ENCODE results near the gene BUB1B.
A peak's percentile ranks its signal among the peaks of the same experiment; 100 is the strongest.
"Not testable (repeated sequence)": the region's sequence is repeated elsewhere in the genome, so short reads cannot be mapped to it uniquely, and the experiment has no call there.

The BUB1B gene

DNA sequence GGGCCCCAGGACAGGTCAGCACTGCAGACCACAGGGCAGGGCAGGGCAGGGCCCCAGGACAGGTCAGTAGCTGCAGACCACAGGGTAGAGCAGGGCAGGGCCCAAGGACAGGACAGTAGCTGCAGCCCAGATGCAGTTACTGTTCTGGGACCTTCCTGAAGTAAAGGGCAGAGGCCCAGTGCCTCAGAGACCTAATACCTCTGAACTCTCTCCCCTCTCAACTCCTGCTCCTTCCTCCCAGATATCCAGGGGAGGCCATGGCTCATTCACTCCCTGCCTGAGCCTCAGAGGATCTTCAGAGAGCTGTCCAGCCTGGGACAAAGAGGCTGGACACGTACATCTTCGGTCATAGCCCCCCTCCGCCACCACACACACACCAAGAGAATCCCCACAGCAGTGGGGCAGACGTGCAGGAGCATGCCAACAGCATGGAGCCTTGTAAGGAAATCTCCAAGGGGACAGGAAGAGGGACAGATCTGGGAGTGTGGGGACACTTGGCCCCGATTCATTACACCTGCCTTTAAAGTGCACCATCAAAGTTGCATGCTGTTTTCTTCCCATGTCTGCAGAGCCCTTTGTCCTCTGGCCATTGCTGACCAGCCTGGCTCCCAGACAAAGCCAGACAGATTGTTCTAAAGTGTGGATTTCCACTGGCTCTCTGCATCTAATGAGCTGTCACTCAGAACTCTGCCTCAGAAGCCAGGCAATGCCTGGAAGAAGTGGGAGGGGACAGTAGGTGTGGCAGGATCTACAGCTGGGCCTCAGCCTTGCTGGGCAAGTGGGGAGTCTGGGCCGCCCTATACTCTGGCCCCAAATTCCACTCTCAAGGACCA is 24.2 kb upstream of the BUB1B start:
- DNase-seq = no peak

DNA sequence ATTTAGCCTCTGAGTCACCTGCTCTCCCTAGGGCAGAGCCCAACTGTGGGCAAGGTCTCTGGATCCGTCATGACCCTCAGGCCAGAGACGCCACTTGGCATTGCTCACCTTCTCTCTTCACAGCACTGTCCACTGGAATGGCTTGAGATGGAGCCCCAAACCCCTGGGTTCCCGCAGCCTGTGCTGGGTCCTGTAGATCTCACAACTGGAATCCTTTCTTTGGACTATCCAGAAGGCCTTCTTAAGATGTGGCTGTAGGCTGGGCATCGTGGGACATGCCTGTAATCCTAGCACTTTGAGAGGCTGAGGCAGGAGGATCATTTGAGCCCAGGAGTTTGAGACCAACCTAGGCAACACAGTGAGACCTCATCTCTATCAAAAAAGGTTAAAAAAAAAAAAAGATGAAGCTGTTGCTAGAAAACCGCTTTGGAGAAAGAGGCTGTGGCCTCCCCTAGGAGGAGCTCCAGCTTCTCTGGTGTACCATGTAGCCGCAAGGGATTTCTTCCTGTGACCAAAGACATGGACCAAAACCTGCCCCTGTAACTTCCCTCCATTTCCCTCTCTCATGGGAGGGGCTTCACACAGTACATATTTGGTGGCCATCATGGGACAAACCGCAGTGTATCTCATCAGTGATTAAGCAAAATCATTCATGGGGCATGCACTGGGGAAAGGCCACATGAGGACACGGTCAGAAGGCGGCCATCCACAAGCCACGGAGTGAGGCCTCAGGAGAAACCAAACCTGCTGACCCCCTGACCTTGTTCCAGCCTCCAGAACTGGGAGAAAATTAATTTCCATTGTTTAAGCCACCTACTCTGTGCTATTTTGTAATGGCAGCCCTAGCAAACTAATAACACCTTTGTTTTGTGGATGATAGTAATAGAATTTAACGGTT is 23.3 kb upstream of the BUB1B start:
- no peak for DNase-seq

DNA sequence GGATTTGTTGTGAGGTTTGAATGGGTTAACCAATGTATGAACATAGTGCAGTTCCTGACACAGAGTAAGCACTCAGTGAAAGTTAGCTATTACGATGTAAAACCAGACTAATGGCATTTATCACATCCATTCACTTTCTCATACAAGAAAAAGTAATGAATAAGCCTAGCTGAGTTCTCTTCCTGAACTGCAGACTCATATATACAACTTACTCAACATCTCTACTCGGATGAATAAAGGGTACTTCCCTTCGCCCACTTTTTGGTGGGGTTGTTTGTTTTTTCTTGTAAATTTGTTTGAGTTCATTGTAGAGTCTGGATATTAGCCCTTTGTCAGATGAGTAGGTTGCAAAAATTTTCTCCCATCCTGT is 22.7 kb upstream of the BUB1B start:
- not testable (repeated sequence) for DNase-seq

DNA sequence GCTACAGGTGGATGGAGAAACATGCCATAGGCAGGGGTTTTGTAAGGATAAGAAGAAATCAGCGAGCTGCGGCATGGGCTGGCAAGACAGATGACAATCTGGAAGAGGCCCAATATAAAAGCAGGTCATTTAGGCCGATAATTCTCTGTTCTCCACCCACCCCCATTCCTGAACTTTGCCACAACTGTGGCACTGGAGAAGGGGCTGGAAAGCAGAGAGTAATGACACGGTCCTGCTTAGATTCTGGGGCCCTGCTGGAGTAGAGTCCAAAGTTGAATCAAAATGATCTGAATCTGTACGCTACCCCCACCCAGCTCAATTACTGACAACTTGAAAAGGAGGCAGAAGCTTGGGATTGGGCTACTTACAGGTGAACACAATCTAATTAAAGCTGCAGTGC is 18.4 kb upstream of the BUB1B start:
- no peak for DNase-seq

DNA sequence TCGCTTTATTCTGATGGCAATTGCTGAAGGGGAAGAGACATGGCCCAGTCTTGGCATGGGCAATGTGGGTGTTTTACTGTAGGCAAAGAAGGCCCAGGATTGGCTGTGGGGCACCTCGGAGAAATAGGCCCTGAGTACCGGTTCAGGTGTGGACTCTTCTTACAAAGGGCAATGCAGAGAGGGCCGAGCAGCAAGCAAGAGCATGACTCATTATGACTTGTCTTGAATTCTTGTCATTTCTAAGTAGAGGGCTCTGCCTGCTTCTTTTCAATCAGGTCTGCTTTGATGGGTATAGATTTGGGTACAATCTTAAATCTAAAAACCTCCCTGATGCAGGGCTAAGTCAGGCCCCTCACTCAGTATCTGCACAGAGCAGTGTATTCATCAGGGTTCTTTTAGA is 14.8 kb upstream of the BUB1B start:
- no peak for DNase-seq

DNA sequence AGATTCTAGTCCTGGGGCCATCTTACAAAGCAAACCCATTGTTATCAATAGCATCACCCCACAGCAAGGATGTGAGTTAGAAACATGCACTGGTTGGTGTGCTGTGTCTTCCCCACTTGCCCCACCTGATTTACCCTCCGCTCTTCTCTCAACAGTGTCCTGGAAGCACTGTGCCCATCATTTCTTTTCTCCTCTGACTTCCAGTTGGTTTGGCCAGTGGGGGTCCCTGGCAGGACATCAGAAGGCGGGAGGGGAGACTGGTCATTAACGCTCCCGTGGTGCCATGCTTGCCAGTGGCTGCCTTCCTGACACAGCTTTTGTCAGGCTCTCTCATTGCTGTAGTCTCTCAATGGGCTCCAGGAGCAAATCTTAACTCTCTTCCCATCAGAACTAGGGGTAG is 11.5 kb upstream of the BUB1B start:
- DNase-seq = no peak

DNA sequence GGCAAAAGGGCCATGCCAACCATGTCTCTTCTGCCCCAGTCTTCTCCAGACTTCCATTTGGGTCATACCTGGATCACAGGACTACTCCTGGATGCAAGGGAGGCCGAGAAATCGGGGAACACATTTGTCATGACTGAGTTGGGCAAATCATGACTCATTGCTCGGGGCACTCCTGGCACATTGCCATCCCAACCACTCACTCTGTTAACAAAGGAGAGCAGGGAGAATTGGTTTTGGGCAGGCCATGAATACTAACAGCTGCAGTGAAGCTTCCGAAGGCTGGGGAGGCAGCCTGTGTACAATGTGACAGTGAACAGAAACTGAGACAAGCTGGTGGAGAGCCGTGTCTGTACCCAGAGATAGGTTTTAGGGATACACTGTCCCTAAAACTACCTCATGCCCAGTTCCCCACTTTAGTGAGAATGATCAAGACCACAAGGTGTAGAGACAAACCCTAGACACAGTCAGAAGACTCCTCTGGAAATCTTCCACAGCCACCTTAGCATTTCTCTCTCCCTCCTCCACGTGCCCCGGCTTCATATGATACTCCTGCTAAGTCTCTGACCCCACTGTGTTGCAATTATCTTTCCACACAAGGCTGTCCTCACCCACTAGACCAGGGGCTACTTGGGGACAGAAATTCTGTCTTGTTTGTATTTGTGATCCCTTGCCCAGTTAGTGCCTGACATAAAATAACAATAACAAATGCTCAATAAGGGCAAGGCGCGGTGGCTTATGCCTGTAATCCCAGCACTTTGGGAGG is 10.5 kb upstream of the BUB1B start:
- peak; percentile 44 to 56 for DNase-seq

DNA sequence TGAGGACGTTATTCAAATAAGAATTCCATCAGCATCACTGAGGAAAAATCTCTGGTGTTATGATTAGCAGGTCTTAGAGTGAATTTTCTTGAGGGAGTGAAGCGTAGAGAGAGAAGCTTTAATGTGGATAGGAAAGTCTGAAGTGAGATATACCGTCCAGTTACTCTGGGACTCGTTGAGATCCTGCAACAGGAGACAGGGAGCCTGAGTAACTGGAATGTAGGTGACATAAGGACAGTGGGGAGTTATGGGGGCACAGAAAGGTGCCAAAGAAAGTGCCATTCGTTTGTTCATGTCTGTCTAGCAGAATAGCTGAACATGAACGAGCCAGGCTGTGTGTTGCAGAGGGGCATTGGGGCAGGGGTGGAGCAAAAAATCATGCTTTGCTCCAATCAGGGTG is 9.4 kb upstream of the BUB1B start:
- DNase-seq = no peak

DNA sequence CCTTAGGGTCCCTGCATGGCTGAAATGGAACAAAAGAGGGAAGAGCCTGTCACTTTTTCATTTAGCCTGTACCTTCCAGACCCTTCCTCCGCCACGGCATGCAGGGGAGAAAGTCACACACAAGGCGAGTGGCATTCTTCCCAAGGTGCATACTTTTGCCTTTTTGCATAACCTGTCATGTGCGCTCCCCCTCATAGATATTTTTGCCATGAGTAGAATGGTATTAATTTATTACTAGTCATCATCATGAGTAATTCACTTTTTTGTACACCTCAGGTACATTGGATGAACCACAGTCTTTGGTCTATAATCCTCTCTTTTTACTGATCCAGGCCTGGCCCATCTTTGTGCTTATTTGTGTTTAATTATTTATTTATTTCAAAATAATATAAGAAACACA is 8.9 kb upstream of the BUB1B start:
- DNase-seq = no peak

DNA sequence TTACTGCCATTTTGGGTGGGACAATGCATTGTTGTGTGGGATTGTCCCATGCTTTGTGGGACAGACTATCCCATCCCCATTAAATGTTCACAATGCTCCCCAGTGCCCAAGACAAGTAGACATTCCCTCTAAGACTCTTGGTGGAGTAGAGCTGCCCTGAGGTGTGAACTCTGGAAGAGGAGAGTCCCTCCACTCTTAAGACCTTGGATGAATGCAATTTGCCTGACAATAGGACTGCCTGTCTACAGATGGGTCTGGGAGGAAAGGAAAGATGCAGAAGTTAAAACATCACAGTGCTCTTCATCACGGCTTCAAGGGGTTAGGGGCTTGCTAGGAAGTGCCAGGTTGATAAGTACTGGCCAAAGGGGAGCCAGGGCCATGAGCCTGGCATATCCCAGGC is 6.0 kb upstream of the BUB1B start:
- DNase-seq = not testable (repeated sequence)

DNA sequence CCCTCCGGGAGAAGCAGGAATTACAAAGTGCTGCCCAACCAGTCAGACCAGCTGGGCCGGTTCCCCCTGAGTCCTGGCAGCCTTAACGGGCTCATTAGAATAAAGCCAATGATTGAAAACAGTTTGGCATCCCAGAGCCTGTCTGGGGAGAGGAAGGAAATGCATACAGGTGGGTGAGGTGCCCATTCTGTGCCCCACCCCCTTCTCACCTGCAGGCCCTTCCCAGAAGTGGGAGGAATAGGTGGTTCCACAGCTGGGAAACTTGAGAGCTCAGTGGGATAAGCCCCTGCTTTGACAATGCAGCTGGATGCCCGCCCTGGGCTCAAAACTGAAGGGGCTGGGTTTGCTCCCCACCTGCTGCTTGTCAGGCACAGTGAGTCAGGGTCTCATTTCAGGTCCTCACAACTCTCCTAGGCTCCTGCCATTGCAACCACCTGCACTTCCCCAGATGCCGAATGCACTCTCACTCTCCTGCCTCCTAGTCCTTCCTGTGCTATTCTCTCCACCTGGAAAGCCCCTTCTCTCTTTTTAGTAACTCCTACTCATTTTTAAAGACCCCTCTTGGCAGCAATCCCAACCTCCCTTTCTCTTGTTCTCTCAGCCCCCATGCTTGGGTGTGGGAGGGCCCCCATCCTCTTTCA is 5.5 kb upstream of the BUB1B start:
- no peak for DNase-seq

DNA sequence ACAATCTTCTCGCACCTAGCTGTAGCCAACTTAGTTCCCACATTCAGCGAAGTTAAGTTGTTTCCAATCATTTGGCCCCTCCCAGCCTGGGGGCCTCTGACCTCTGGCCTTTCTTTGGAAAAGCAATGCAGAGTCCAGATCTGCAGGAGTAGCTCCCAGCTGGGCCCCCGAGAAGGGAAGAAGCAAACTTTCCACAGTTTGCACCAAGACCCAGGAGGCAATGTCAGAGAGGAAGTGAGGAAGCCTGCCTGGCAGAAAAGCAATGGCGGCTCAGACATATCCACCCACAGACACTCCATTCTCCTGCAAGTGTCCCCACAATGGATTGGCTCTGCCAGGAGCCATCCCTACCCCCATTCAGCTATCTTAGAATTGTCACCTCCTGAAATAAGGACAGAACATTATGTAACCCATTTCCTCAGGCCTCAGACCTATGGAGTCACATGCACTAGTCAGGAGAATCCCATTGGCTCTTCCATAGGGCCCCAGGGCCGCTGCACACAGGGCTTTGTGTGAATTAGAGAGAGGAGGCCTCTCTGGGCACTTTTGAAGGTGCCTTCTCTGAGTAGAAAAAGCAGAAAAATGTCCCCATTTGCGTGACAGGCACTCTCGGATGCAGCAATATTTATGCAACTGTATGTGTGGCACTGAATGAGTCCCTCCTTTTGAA is 3.0 kb upstream of the BUB1B start:
- DNase-seq = no peak

DNA sequence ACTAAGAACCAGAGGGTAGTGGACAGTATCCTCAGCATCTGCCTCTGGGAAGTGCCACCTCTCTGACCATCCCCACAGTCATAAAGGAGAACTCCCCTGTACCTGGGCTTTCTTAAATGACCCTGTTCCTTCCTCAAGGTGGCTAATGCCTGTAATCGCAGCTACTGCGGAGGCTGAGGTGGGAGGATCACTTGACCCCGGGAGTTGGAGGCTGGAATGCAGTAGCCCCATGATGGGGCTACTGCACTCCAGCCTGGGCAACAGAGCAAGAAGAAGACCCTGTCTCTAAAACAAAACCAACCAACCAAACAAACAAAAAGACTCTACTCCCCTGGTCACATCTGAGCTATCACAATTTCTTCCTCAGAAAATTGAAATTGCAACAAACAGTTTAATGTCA is 848 bp upstream of the BUB1B start:
- no peak for DNase-seq

DNA sequence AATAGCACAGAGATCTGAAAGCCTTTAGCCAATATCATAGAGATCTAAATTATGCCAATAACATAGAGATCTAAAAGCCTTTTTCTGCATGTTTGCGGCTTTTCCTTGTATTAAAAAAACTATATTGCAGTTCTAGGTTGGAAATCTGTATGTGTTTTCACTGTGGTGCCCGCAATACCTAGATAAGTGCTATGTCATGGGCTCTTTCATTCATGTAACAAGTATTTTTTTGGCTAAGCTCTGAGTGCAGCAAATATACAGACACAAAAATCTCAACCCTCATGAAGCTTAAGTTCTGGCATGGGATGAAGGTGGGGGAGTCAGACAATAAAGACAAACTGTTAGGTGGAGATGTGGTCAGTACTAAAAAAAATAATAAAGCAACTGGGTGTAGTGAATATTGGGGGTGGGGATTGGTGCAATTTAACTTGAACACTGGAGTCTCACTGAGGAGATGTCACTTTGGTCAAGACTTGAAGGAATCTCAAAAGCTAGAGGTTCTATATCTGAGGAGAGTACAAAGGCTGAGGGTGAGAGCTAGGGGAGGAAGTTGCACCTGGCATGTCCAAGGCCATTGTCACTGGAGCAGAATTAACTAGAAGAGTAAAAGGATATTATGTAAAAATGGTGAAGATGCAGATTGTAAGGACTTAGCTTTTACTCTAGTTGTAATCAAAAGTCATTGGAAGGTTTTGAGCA is 973 bp downstream of the BUB1B start:
- DNase-seq = no peak

DNA sequence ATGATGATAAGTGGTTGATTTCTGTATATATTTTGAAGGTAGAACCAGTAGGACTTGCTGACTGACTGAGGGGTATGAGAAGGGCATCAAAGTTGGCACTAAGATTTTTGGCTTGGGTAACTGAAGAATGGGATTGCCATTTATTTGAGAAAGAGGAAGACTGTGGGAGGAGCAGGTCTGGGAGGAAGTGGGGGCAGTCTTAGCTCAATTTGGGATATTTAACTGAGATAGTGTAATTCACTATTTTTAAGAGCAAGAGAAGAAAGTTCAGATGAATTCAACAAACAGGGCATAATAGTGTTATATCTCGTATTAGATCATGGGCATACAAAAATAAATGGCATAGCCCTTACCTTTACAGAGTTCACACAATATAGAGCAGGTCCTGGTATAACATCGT is 1.7 kb downstream of the BUB1B start:
- DNase-seq = peak in 1 of 2 experiments; percentile 37

DNA sequence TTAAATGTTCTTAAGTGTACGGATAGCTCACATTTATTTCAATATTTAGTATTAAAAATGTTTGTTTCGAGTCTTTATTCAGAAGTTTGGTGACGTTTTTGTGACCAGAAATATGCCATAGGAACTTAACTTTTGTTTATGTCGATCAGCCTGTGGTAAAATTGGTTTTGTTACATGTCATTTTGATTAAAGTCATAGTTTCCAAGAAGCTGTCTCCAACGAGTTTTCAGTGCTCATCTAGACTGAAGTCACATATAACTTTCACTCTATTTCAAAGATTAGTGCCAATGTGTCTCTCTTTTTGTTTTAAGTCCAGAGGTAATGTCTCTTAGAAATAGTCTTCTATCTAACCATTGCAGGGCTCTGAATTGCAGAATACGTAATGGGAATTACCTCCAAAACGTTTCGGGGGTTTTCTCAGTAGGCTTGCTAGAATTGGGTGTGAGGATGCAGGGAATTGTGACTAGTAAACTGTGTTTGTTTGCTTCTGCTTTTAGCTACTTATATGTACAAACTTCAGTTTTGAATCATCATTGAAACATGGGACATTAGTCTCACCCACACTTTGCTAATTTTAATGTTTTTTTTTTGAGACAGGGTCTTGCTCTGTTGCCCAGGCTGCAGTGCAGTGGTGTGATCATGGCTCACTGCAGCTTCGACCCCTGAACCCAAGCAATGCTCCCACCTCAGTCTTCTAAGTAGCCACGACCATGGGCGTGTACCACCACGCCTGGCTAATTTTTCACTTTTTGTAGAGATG is 3.0 kb downstream of the BUB1B start:
- DNase-seq = no peak

DNA sequence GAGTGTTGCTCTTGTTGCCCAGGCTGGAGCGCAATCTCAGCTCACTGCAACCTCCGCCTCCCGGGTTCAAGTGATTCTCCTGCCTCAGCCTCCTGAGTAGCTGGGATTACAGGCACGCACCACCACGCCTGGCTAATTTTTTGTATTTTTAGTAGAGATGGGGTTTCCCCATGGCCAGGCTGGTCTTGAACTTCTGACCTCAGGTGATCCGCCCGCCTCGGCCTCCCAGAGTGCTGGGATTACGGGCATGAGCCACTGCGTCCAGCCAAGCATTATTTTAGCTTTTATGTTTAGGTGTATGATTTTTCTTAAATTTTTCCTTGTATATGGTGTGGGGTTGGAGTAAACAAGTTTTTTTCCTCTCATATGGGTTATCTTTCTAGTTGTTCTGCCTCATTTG is 6.5 kb downstream of the BUB1B start:
- DNase-seq = not testable (repeated sequence)

DNA sequence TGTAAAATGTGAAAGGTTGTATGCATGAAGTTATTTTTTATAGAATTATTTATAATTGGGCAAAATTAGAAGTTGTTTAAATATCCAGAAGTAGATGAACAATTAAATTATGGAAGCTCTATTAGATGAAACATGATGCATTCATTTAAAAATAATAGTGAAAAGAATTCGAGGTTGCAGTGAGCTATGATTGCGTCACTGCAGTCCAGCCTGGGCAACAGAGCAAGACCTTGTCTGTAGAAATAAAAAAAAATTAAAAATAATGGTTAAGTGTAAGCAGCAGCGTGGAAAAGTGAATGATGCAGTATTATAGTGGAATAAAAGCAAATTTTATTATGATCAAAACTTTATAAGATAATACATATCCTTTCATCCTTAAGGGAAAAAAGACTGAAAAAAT is 14.3 kb downstream of the BUB1B start:
- no peak for DNase-seq

DNA sequence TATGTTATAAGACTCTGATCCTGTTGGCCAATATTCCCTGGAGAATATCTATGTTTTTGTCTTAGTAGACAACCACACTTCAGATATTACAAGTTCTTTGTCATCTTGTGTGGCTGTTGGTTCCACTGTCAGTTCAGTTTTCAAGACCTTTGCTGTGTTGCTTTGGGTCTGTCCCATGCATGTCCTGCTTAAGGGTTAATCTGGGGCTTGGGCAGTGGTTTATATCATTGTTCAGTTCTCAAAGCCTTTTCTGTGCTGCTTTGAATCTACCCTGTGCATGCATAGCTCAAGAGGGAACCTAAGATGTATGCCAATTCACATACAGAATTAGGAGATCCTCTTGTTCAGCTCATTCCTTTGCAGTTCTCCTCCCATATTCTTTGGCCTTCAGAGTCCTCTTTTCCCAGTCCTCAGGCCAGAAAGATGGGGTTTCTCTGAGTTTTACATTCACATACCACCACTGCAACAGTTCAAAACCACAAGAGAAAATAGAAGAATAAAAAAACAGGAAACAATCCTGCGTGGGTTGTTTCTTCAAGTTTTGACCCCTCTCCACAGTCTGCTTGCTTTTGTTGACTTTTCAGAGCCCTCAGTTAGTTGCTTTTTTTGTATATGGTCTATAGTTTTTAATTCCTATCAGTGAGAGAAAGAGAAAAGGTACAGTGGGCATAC is 21.6 kb downstream of the BUB1B start:
- no peak for DNase-seq
